ENCODE results near the gene ASB2. TPM values are rescaled to one million over a fixed set of nuclear protein-coding genes. Genes with fewer than 3 reads are reported as not detected.

Gene ASB2
- total RNA-seq, 1 donor from 2014 or later, result 0.46 TPM

DNA sequence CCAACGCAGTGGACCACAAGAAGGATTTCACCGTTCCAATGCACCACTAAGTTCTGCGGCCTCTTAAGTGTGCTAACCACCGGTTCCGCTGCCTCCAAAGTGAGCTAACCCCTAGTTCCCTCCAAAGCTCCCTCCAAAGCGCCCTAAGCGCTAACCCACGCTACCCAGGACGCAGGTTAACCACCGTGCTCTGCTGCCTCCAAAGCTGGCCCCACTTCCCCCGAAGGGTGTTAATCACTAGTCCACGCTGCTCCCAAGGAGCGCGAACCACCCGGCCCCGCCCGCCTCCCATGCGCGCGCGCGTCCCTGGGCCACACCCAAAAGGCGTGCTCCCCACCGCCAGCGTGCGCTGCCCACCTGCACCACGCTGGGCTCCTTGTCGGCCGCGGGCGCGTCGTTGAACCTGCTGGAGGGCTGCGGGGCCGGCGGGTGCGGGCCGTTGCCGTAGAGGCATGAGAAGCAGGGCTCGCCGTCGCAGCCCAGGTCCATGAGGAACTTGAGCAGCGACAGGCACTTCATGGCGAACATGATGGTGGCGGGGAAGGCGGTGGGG is 37.5 kb downstream of the ASB2 start:
- TF ChIP-seq, protein P1, sequence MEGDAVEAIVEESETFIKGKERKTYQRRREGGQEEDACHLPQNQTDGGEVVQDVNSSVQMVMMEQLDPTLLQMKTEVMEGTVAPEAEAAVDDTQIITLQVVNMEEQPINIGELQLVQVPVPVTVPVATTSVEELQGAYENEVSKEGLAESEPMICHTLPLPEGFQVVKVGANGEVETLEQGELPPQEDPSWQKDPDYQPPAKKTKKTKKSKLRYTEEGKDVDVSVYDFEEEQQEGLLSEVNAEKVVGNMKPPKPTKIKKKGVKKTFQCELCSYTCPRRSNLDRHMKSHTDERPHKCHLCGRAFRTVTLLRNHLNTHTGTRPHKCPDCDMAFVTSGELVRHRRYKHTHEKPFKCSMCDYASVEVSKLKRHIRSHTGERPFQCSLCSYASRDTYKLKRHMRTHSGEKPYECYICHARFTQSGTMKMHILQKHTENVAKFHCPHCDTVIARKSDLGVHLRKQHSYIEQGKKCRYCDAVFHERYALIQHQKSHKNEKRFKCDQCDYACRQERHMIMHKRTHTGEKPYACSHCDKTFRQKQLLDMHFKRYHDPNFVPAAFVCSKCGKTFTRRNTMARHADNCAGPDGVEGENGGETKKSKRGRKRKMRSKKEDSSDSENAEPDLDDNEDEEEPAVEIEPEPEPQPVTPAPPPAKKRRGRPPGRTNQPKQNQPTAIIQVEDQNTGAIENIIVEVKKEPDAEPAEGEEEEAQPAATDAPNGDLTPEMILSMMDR (conservative IDR thresholded peaks at IDR 0.05; ENCODE audit: low read depth, low read length), result no peak
- DNase-seq (ENCODE audit: low read depth), result no peak
- H3K4me3 ChIP-seq (ENCODE audit: low read depth, low read length), result no peak overlapping the region

DNA sequence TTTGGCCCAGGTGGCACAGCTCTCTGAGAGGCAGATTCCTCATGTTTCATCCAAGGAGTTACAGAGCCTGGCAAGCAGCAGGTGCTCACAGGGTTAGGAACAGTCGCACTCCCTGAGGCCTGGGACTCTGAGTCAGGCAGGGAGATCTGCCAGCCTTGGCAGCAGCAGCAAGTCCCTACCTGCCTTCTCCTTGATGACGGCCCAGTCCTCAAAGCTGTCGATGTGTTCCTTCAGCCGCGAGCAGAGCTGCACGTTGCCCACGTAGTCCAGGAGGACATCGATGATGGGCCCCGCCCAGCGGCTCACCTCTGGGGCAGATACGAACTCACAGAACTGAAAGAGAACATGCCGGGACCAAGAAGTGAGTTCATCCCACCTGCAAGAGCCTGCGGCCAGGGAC is 38.9 kb downstream of the ASB2 start:
- TF ChIP-seq, protein P1 (conservative IDR thresholded peaks at IDR 0.05; ENCODE audit: low read depth, low read length), result no peak
- no peak for DNase-seq (ENCODE audit: low read depth)
- no peak overlapping the region for H3K4me3 ChIP-seq (ENCODE audit: low read depth, low read length)

DNA sequence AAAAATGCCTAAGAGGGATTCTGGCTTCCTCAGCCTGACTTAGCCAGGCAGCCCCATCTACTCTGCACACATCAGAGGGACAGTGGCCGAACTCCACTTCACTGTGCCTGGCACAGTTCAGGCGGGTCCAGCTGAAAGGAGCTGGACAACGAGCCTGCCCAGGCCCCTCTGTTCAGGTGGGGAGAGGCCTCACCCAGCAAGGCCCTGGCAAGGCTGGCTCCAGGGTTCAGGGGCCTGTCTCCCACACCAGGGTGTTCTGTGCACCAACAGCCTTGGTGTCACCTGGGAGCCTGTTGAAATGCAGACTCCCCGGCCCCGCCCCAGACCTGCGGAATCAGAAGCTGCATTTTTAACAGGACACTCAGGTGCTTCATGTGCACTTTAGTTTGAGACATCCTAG is 39.4 kb downstream of the ASB2 start:
- no peak for DNase-seq (ENCODE audit: low read depth)
- no peak overlapping the region for H3K4me3 ChIP-seq (ENCODE audit: low read depth, low read length)
- TF ChIP-seq, protein P1 (conservative IDR thresholded peaks at IDR 0.05; ENCODE audit: low read depth, low read length), result no peak

DNA sequence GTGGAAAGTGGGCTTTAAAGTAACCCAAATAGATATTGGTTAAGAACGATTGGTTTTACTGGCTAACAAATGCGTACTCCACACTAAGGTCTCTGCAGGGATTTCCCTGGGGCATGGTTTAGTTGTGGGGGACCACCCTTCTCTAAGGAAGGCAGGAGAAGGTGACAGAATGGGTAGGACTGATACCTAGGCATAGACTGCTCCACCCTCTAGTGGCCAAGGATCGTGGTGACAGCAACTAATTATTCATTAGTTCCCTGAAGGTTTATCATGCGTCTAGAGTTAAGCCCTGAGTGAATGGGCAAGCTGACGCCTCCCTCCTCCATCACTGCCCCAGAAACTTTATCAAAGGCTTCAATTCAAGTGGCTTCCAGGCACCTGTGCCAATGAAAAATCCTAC is 40.1 kb downstream of the ASB2 start:
- H3K4me3 ChIP-seq (ENCODE audit: low read depth, low read length), result no peak overlapping the region
- DNase-seq (ENCODE audit: low read depth), result no peak
- TF ChIP-seq, protein P1 (conservative IDR thresholded peaks at IDR 0.05; ENCODE audit: low read depth, low read length), result peak; percentile 61

DNA sequence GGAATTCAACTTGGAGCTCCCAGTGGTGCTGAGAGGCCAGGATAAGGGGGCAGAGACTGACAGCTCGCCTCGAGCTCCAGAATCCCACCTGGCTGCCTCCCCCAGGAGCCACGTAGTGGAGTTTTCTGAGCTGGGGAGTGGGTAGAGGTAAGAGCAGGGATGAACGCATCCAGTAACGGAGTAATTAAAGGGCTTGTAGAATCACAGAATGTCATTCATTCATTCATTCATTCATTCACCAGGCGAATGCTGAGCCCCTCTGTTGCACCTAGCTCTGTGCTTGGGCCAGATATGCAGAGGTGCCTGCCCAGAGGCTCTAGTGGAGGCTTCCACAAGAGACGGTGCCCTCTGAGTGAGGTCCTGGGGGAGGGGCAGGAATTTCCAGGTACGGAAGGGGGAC is 41.2 kb downstream of the ASB2 start:
- TF ChIP-seq, protein P1 (conservative IDR thresholded peaks at IDR 0.05; ENCODE audit: low read depth, low read length), result no peak
- DNase-seq (ENCODE audit: low read depth), result no peak
- H3K4me3 ChIP-seq (ENCODE audit: low read depth, low read length), result no peak overlapping the region

DNA sequence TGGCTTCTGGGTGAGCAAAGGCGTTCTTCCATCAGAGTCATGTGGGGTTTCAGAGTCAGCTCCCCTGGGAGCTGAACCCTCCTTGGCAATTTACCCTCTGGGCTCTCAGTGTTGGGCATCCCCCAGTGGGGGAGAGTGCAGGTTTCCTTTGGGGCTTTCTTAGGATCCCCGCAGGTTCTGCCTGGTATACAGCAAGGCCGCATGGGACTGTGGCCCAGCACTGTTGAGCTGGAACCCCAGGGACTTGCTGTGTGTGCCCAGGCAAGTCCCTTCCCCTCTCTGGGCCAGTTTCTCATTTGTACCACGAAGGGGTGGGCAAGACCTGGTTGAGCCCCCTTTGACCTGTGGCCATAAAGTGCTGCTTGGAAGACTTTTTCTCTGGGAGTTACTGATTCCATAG is 43.7 kb downstream of the ASB2 start:
- no peak overlapping the region for H3K4me3 ChIP-seq (ENCODE audit: low read depth, low read length)
- DNase-seq (ENCODE audit: low read depth), result no peak
- TF ChIP-seq, protein P1 (conservative IDR thresholded peaks at IDR 0.05; ENCODE audit: low read depth, low read length), result no peak

DNA sequence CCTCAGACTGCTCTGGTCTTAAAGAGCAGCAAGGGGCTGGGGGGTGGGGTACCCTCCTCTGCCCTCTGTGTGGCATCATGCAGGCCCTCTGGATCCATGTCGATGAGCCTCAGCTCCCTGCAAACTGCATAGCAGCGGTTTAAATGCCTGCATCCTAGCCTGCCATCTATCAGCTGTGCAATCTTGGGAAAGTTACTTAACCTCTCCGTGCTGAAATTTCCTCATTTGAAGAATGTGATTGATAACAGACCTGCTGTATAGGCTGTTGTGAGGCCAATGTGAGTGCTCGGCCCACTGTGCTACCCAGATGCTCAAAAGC is 45.4 kb downstream of the ASB2 start:
- TF ChIP-seq, protein P1 (conservative IDR thresholded peaks at IDR 0.05; ENCODE audit: low read depth, low read length), result no peak
- no peak for DNase-seq (ENCODE audit: low read depth)
- H3K4me3 ChIP-seq (ENCODE audit: low read depth, low read length), result no peak overlapping the region
